HepG2 (cell line): ENCODE results near the gene DHRS13. TPM values are rescaled to one million over a fixed set of nuclear protein-coding genes. Genes with fewer than 3 reads are reported as not detected.

Experiments
- ATAC-seq: fragments of 200-7000 bp; cut with Tn5 transposase; 3 replicates; pipeline ENCODE4 v1.9.1; 2020; ENCODE audit warnings: mild to moderate bottlenecking, moderate library complexity
- BruUV-seq: library from RNA; stranded (reverse); fragments of 400-500 nt; replicated peaks from 2 replicates; lab custom pipeline; 2021; lab: Mats Ljungman, UMichigan
- CTCF ChIA-PET: fragments of 300-600 bp; formaldehyde crosslinking; extraction: SDS; loops from one replicate; lab custom pipeline; 2021; ENCODE audit warnings: low total read pairs, inconsistent platforms, low intra/inter-chr PET ratio; lab: Yijun Ruan, JAX
- POLR2A ChIA-PET: fragments of 350-600 bp; sonication (Branson Sonifier 250); formaldehyde crosslinking; loops from one replicate; lab custom pipeline; 2020; ENCODE audit warnings: antibody characterized with exemption, inconsistent platforms; lab: Yijun Ruan, JAX
- DNase-seq: peaks from one replicate; pipeline ENCODE4 v3.0.0-alpha.2; 2015; ENCODE audit warnings: low spot score
- FAIRE-seq: peaks from 3 replicates; lab custom pipeline; 2011; peaks lifted over from hg19 to GRCh38; lab: Jason Lieb, UNC
- H2AFZ ChIP-seq: one replicate; pipeline ENCODE4 v1.6.1; 2011; ENCODE audit warnings: low read length, inconsistent platforms
- H3K27ac ChIP-seq: fragments of 300-600 bp; 3 replicates; pipeline ENCODE4 v1.8.0; 2011; ENCODE audit warnings: mixed run types, mild to moderate bottlenecking, mixed read lengths, low read length, inconsistent platforms; ENCODE audit not compliant: insufficient read depth; ENCODE audit errors: extremely low read length
- H3K27me3 ChIP-seq, 2 experiments: fragments of 200-600 bp in 1 of 2; 2 replicates in 1 of 2; 3 replicates in 1 of 2; pipeline versions ENCODE4 v1.6.0 to v1.8.0; 2011; ENCODE audit warnings: low read length in 2 of 2, mild to moderate bottlenecking in 2 of 2, moderate library complexity in 2 of 2, inconsistent platforms in 1 of 2; ENCODE audit not compliant: insufficient read depth in 2 of 2, control insufficient read depth in 1 of 2
- H3K36me3 ChIP-seq, 2 experiments: fragments of 200-600 bp in 1 of 2; replicated peaks in 1 of 2; 2 replicates in 1 of 2; 3 replicates in 1 of 2; pipeline versions ENCODE4 v1.5.1 to v1.8.0; 2011; ENCODE audit warnings: low read length in 2 of 2, inconsistent platforms in 1 of 2; ENCODE audit not compliant: insufficient read depth in 2 of 2, control insufficient read depth in 1 of 2
- H3K4me1 ChIP-seq: 2 replicates; pipeline ENCODE4 v1.5.1; 2012; ENCODE audit warnings: low read length, inconsistent platforms; ENCODE audit not compliant: insufficient read depth
- H3K4me2 ChIP-seq: 2 replicates; pipeline ENCODE4 v1.6.0; 2011; ENCODE audit warnings: low read depth, low read length, inconsistent platforms
- H3K4me3 ChIP-seq, 3 experiments: fragments of 200-600 bp in 1 of 3; sonication (generic), shearing (Covaris generic) in 1 of 3; replicated peaks in 1 of 3; 2 replicates each; pipeline ENCODE4 v1.5.1; 2011 to 2016; ENCODE audit warnings: low read length in 3 of 3, inconsistent platforms in 2 of 3, low read depth in 2 of 3, mild to moderate bottlenecking in 2 of 3, control low read depth in 1 of 3, mixed read lengths in 1 of 3; ENCODE audit not compliant: insufficient read depth in 1 of 3
- H3K79me2 ChIP-seq: one replicate; pipeline ENCODE4 v1.6.1; 2011; ENCODE audit warnings: low read length, inconsistent platforms; ENCODE audit not compliant: insufficient read depth
- H3K9ac ChIP-seq: 2 replicates; pipeline ENCODE4 v1.6.0; 2011; ENCODE audit warnings: mild to moderate bottlenecking, low read depth, low read length, inconsistent platforms; ENCODE audit not compliant: insufficient read depth
- H3K9me3 ChIP-seq: 2 replicates; pipeline ENCODE4 v1.5.1; 2012; ENCODE audit warnings: mild to moderate bottlenecking, low read length
- H4K20me1 ChIP-seq: 2 replicates; pipeline ENCODE4 v1.6.0; 2011; ENCODE audit warnings: inconsistent platforms, mild to moderate bottlenecking, low read length, moderate library complexity; ENCODE audit not compliant: insufficient read depth
- DNMT1 ChIP-seq: sonication (generic); formaldehyde crosslinking; IDR thresholded peaks from 2 replicates; pipeline ENCODE4 v1.5.1; 2020; ENCODE audit warnings: mild to moderate bottlenecking, missing genetic modification reagents
- SRF ChIP-seq: IDR thresholded peaks from 2 replicates; pipeline ENCODE4 v1.6.1; 2011; ENCODE audit warnings: mild to moderate bottlenecking, low read depth, low read length, moderate library complexity
- SSRP1 ChIP-seq: IDR thresholded peaks from 2 replicates; pipeline ENCODE4 v1.6.1; 2016; ENCODE audit warnings: control low read depth
- ZNF737 ChIP-seq: sonication (generic); formaldehyde crosslinking; IDR thresholded peaks from 2 replicates; pipeline ENCODE4 v1.5.0; 2020; ENCODE audit warnings: missing genetic modification reagents, mild to moderate bottlenecking, borderline replicate concordance
- ZSCAN20 ChIP-seq: sonication (generic); formaldehyde crosslinking; IDR thresholded peaks from 2 replicates; pipeline ENCODE4 v1.4.0; 2020; ENCODE audit warnings: missing genetic modification reagents, mild to moderate bottlenecking, borderline replicate concordance
- WGBS: methylation state at CpG from one replicate; pipeline ENCODE4 v1.1.6; 2017; ENCODE audit warnings: low lambda C conversion rate; 5-methylcytosine and 5-hydroxymethylcytosine counted together
- in situ Hi-C: cut with HindIII; loops from 2 replicates; pipeline ENCODE4 v1.10.0; 2017; ENCODE audit warnings: low pct_unique_long_range_greater_than_20kb; ENCODE audit not compliant: extremely low pct_ligation_motif_present
- intact Hi-C: fragments of 100-400 bp; cut with micrococcal nuclease; formaldehyde crosslinking; loops from one replicate; pipeline ENCODE4 v1.10.0; 2022; ENCODE audit not compliant: unreplicated experiment
- polyA plus RNA-seq, 8 experiments: library from polyadenylated mRNA; depleted of rRNA in 3 of 8; stranded (reverse) in 7 of 8; unstranded in 1 of 8; fragments of >200 nt; fragmentation: Illumina TruSeq in 4 of 8; extraction: Trizol in 4 of 8; gene quantifications; 2 replicates each; pipeline versions ENCODE4 v1.2.1 to v1.2.3, GENCODE V29; 2011 to 2016; ENCODE audit warnings: low read depth in 4 of 8, missing spikeins in 1 of 8, mixed read lengths in 1 of 8; ENCODE audit not compliant: insufficient read depth in 1 of 8
- total RNA-seq, 5 experiments: library from RNA; depleted of rRNA; stranded (reverse); fragments of >200 nt; fragmentation: Illumina TruSeq; extraction: Trizol; gene quantifications; 2 replicates each; pipeline ENCODE4 v1.2.3, GENCODE V29; 2016; ENCODE audit warnings: low read depth in 1 of 5
- TF ChIP-seq, protein P1 (sequence below): sonication (generic); formaldehyde crosslinking; IDR thresholded peaks from 2 replicates; pipeline ENCODE4 v1.5.0; 2020; ENCODE audit warnings: mild to moderate bottlenecking, missing genetic modification reagents, borderline replicate concordance

The DHRS13 gene
- total and polyA plus RNA-seq, 2 of the 13 experiments (the other 11 are each of a cell fraction or from before 2014, with no cell fraction given), result 11.8 to 12.6 TPM

- H3K4me3 ChIP-seq, result peak overlapping the region; percentile 87 to 97 (median 96)
- H3K4me2 ChIP-seq, result peak overlapping the region; percentile 90
- DNase-seq (no peak), FAIRE-seq (no peak), ATAC-seq (no peak)
- H3K36me3 ChIP-seq, result peaks cover 3 to 13% of the 10 kb centered on the region in 2 experiments; a peak in 2 of 5 replicates
- no peaks in the 10 kb centered on the region; a peak in 1 of 5 replicates for H3K27me3 ChIP-seq
- H4K20me1 ChIP-seq, result peaks cover 9% of the 10 kb centered on the region; the same call in 1 of the 2 replicates
- H3K27ac ChIP-seq, result peak overlapping the region; percentile 88
- WGBS, result 17% methylated on average over 4 of the region's 4 CpGs
- H3K4me1 ChIP-seq, result peaks cover 47% of the 10 kb centered on the region
- in situ Hi-C loops (loop anchor here (5.0 kb wide), 1 partner anchor 36 kb away; no protein-coding TSS in a partner anchor), intact Hi-C loops (no loop called here)
- peak overlapping the region; percentile 90 for H3K9ac ChIP-seq
- TF ChIP-seq, protein P1, sequence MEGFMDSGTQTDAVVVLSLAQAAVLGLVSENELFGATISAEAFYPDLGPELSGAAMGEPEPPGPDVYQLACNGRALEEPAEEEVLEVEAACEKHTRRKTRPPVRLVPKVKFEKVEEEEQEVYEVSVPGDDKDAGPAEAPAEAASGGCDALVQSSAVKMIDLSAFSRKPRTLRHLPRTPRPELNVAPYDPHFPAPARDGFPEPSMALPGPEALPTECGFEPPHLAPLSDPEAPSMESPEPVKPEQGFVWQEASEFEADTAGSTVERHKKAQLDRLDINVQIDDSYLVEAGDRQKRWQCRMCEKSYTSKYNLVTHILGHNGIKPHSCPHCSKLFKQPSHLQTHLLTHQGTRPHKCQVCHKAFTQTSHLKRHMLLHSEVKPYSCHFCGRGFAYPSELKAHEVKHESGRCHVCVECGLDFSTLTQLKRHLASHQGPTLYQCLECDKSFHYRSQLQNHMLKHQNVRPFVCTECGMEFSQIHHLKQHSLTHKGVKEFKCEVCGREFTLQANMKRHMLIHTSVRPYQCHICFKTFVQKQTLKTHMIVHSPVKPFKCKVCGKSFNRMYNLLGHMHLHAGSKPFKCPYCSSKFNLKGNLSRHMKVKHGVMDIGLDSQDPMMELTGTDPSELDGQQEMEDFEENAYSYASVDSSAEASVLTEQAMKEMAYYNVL, result no peak
- no peak for TF ChIP-seq SRF
- ChIA-PET CTCF (interaction anchor here (1.2 kb wide), 1 partner anchor 45 kb away, joined by 4 read pairs; the partner anchor contains the start of gene DHRS13), POLR2A (interaction anchor here (1.4 to 4.4 kb wide), 4 partner anchors 11 to 50 kb away, joined by 3 to 57 read pairs (median 14); partner anchors contain the start of gene FLOT2)
- H2AFZ ChIP-seq, result no peak overlapping the region
- peaks cover 75% of the 10 kb centered on the region for H3K79me2 ChIP-seq
- BruUV-seq, result no TSS peak
- H3K9me3 ChIP-seq, result no peaks in the 10 kb centered on the region
Measured at GRCh38 chr17:28948342-28948741, 45.5 kb upstream of the DHRS13 start.

- 0 out of 6 replicates have a peak overlapping the region, but pooled peaks of 1 of the 3 experiments have one; percentile 97 for H3K4me3 ChIP-seq
- WGBS, result 73% methylated on average over 3 of the region's 3 CpGs
- no peak for ATAC-seq
- H3K4me2 ChIP-seq, result peak overlapping the region; percentile 90
- H2AFZ ChIP-seq, result no peak overlapping the region
- CTCF ChIA-PET, result no interaction called here
- H4K20me1 ChIP-seq, result peaks cover 9% of the 10 kb centered on the region; the same call in 1 of the 2 replicates
- intact Hi-C loops, result no loop called here
- BruUV-seq, result no TSS peak
- no peaks in the 10 kb centered on the region; a peak in 1 of 5 replicates for H3K27me3 ChIP-seq
- H3K79me2 ChIP-seq, result peaks cover 82% of the 10 kb centered on the region
- peaks cover 3 to 18% of the 10 kb centered on the region in 2 experiments; a peak in 2 of 5 replicates for H3K36me3 ChIP-seq
- no peak overlapping the region for H3K27ac ChIP-seq
- in situ Hi-C loops, result loop anchor here (5.0 kb wide), 1 partner anchor 35 kb away; no protein-coding TSS in a partner anchor
- TF ChIP-seq SSRP1 (CRISPR knock-in tag), result no peak
- TF ChIP-seq ZNF737 (CRISPR knock-in tag), result no peak
- no peak for TF ChIP-seq DNMT1 (CRISPR knock-in tag)
- no peak for TF ChIP-seq ZSCAN20 (CRISPR knock-in tag)
- peak overlapping the region; percentile 90; the same call in 1 of the 2 replicates for H3K9ac ChIP-seq
- POLR2A ChIA-PET, result interaction anchor here (2.7 kb wide), 1 partner anchor 39 kb away, joined by 15 read pairs; no protein-coding TSS in a partner anchor
- FAIRE-seq, result no peak
- H3K9me3 ChIP-seq, result no peaks in the 10 kb centered on the region
- DNase-seq, result no peak
- peaks cover 40% of the 10 kb centered on the region for H3K4me1 ChIP-seq
Measured at GRCh38 chr17:28947639-28948038, 44.8 kb upstream of the DHRS13 start.
